Activated CD4-positive, CD25-positive, alpha-beta regulatory T cell treated with anti-CD3 and anti-CD28 coated beads, Interleukin-2, amount 50 U/mL, for 72 hours (primary cell): ENCODE data around the gene STK11IP.

Source experiments
- DNase-seq: peaks from one replicate; pipeline ENCODE4 v3.0.0; 2021

The STK11IP gene

GRCh38 chr2:219562049-219563020 lies 35.3 kb upstream of the STK11IP start:
- no peak for DNase-seq

GRCh38 chr2:219563271-219563928 lies 34.3 kb upstream of the STK11IP start:
- DNase-seq, result no peak

- DNase-seq, result no peak
Measured at GRCh38 chr2:219565130-219566080, 32.3 kb upstream of the STK11IP start.

- DNase-seq, result no peak
Measured at GRCh38 chr2:219566640-219567039, 31.0 kb upstream of the STK11IP start.

- no peak for DNase-seq
Measured at GRCh38 chr2:219567131-219567530, 30.5 kb upstream of the STK11IP start.

- no peak for DNase-seq
Measured at GRCh38 chr2:219567791-219568361, 29.8 kb upstream of the STK11IP start.

GRCh38 chr2:219569041-219569440 lies 28.6 kb upstream of the STK11IP start:
- no peak for DNase-seq

- no peak for DNase-seq
Measured at GRCh38 chr2:219569635-219570034, 28.0 kb upstream of the STK11IP start.

- DNase-seq, result no peak
Measured at GRCh38 chr2:219570194-219570923, 27.3 kb upstream of the STK11IP start.

GRCh38 chr2:219570924-219571310 lies 26.7 kb upstream of the STK11IP start:
- no peak for DNase-seq

GRCh38 chr2:219571311-219572236 lies 26.1 kb upstream of the STK11IP start, which contains the start of gene OBSL1:
OBSL1 (minus strand) TSS chr2:219571539; CDS start chr2:219571232, 307 bp downstream.
- DNase-seq, result no peak

GRCh38 chr2:219572237-219573001 lies 25.2 kb upstream of the STK11IP start, which contains the start of gene INHA:
INHA (plus strand) TSS chr2:219572310; CDS start chr2:219572375, 65 bp downstream.
- DNase-seq, result no peak

GRCh38 chr2:219573166-219573565 lies 24.5 kb upstream of the STK11IP start:
- no peak for DNase-seq

- DNase-seq, result no peak
Measured at GRCh38 chr2:219574484-219575311, 23.0 kb upstream of the STK11IP start.

- no peak for DNase-seq
Measured at GRCh38 chr2:219575566-219576504, 21.8 kb upstream of the STK11IP start.

- no peak for DNase-seq
Measured at GRCh38 chr2:219576505-219577388, 20.9 kb upstream of the STK11IP start.
